ENCODE results near the gene SERPINA3. TPM values are rescaled to one million over a fixed set of nuclear protein-coding genes. Genes with fewer than 3 reads are reported as not detected.

The SERPINA3 gene
- total and polyA plus RNA-seq, 10 of the 15 experiments (the other 5 are each of a cell fraction or from before 2014, with no cell fraction given) = 2.2 TPM; not detected in 9

DNA sequence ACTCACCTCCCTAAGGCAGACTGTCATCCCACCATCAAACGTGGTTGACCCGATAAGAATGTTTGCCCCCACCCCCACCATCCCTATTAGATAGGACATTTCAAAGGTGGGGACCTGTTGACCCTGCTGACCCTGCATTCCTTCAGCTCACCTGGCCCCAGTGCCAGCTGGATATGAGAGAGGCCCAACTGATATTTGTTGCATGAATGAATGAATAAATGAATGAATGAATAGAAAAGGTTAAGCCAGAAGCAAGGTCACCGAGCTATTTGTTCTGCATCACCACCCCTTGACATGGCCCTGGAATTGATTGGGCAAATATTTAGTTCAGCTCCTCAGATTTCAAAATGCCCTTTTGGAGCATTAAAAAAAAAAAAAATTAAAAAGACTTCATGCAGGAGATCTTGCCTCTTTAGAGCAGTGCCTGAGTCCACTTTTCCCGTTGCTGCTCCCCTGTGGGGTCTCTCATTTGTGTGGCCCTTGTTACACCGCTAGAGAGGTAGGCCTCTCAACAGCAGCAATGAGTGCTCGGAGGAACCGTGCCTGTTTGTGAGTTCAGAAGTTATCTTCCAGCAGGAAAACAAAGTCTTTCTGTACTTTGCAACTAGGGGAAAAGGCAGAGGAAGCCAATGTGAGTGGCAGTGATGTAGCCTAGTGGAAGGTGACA, 39.4 kb upstream of the SERPINA3 start:
- DNase-seq (ENCODE audit: low read depth, low spot score) = no peak
- intact Hi-C loops (cut with micrococcal nuclease; ENCODE audit: unreplicated experiment) = no loop called here
- no peak for ATAC-seq
- no peak for FAIRE-seq
- BruUV-seq (replicated peaks) = no TSS peak
- no peak overlapping the region for H3K4me2 ChIP-seq (ENCODE audit: control insufficient read depth, insufficient read depth)
- TF ChIP-seq SP1 (IDR thresholded peaks at IDR 0.05; ENCODE audit: low read depth, low read length) (no peak), TCF7 (IDR thresholded peaks at IDR 0.05; ENCODE audit: borderline replicate concordance) (no peak)
- no peak overlapping the region for H3K4me3 ChIP-seq
- CTCF ChIA-PET = no interaction called here
- H3K36me3 ChIP-seq (ENCODE audit: control insufficient read depth in 2 of 2, insufficient read depth in 2 of 2, low read length in 1 of 2) = no peaks in the 10 kb centered on the region
- in situ Hi-C loops (cut with MboI) = no loop called here
- H3K79me2 ChIP-seq (ENCODE audit: control insufficient read depth, insufficient read depth, low read length) = no peaks in the 10 kb centered on the region
- no peak overlapping the region for H2AFZ ChIP-seq (ENCODE audit: control insufficient read depth, low read depth, low read length)
- no peaks in the 10 kb centered on the region for H3K4me1 ChIP-seq (ENCODE audit: control insufficient read depth, insufficient read depth, low read length)
- no peaks in the 10 kb centered on the region for H3K9me3 ChIP-seq (replicated peaks; ENCODE audit: control insufficient read depth, insufficient read depth, low read length)
- RAD21 ChIA-PET (ENCODE audit: unreplicated experiment) = no interaction called here
- H3K27me3 ChIP-seq (replicated peaks in 1 of 2; ENCODE audit: control insufficient read depth in 2 of 2, insufficient read depth in 2 of 2, low read length in 1 of 2) = no peaks in the 10 kb centered on the region; a peak in 1 of 4 replicates
- no peak overlapping the region for H3K9ac ChIP-seq (ENCODE audit: control insufficient read depth, insufficient read depth, low read length)
- 27% methylated on average over 7 of the region's 7 CpGs for WGBS (ENCODE audit: insufficient coverage, insufficient replicate concordance, low lambda C conversion rate, missing lambda C conversion rate)
- H4K20me1 ChIP-seq (ENCODE audit: control insufficient read depth, insufficient read depth) = no peaks in the 10 kb centered on the region
- SMC1A ChIA-PET (ENCODE audit: uncharacterized antibody, unreplicated experiment) = no interaction called here
- POLR2A ChIA-PET = no interaction called here
- no peak overlapping the region for H3K27ac ChIP-seq (ENCODE audit: control insufficient read depth, insufficient read depth)

DNA sequence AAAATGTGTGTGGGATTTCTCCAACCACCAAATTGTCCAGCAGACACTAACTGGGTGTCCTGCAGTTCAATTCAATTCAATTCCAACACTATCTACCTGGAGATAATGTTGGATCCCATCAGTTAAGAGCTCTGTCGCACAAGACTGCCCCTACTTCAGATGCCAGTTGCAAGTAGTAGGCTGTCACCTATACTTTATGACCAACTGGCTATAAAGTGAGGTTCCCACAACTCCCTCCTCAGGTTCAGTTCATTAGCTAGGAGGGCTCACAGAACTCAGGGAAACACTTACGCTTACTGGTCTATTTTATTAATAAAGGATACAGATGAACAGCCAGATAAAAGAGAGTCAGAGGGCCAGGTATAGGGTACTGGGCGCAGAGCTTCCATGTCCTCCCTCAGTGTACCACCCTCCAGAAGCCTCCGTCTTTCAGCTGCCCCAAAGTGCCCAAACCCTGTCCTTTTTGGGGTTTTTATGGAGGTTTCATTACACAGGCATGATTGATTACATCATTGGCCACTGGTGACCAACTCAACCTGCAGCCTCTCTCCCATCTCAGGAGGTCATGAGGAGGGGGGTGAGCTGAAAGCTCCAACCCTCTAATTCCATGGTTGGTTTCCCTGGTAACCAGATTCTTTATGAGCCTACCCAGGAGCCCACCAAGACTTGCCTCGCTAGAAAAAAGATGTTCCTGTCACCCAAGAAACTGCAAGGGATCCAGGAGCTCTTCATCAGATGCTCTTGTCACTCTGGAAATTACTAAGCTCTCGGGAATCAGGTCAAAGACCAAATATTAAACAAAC, 38.5 kb upstream of the SERPINA3 start:
- FAIRE-seq (no peak), DNase-seq (ENCODE audit: low read depth, low spot score) (no peak), ATAC-seq (no peak)
- no peak overlapping the region for H3K9ac ChIP-seq (ENCODE audit: control insufficient read depth, insufficient read depth, low read length)
- ChIA-PET POLR2A (no interaction called here), RAD21 (ENCODE audit: unreplicated experiment) (no interaction called here), SMC1A (ENCODE audit: uncharacterized antibody, unreplicated experiment) (no interaction called here), CTCF (interaction anchor here (0.6 kb wide), 1 partner anchor 311 kb away, joined by 3 read pairs; no protein-coding TSS in a partner anchor)
- intact Hi-C loops (cut with micrococcal nuclease; ENCODE audit: unreplicated experiment) (no loop called here), in situ Hi-C loops (cut with MboI) (no loop called here)
- H3K4me2 ChIP-seq (ENCODE audit: control insufficient read depth, insufficient read depth) = no peak overlapping the region
- no peaks in the 10 kb centered on the region for H3K79me2 ChIP-seq (ENCODE audit: control insufficient read depth, insufficient read depth, low read length)
- WGBS (ENCODE audit: insufficient coverage, insufficient replicate concordance, low lambda C conversion rate, missing lambda C conversion rate) = 9% methylated on average over 6 of the region's 6 CpGs
- H2AFZ ChIP-seq (ENCODE audit: control insufficient read depth, low read depth, low read length) = no peak overlapping the region
- BruUV-seq (replicated peaks) = no TSS peak
- no peaks in the 10 kb centered on the region for H3K4me1 ChIP-seq (ENCODE audit: control insufficient read depth, insufficient read depth, low read length)
- no peaks in the 10 kb centered on the region for H3K36me3 ChIP-seq (ENCODE audit: control insufficient read depth in 2 of 2, insufficient read depth in 2 of 2, low read length in 1 of 2)
- H3K27me3 ChIP-seq (replicated peaks in 1 of 2; ENCODE audit: control insufficient read depth in 2 of 2, insufficient read depth in 2 of 2, low read length in 1 of 2) = no peaks in the 10 kb centered on the region; a peak in 1 of 4 replicates
- no peaks in the 10 kb centered on the region for H3K9me3 ChIP-seq (replicated peaks; ENCODE audit: control insufficient read depth, insufficient read depth, low read length)
- H3K4me3 ChIP-seq = no peak overlapping the region
- H3K27ac ChIP-seq (ENCODE audit: control insufficient read depth, insufficient read depth) = no peak overlapping the region
- no peaks in the 10 kb centered on the region for H4K20me1 ChIP-seq (ENCODE audit: control insufficient read depth, insufficient read depth)
- TF ChIP-seq, protein P1, sequence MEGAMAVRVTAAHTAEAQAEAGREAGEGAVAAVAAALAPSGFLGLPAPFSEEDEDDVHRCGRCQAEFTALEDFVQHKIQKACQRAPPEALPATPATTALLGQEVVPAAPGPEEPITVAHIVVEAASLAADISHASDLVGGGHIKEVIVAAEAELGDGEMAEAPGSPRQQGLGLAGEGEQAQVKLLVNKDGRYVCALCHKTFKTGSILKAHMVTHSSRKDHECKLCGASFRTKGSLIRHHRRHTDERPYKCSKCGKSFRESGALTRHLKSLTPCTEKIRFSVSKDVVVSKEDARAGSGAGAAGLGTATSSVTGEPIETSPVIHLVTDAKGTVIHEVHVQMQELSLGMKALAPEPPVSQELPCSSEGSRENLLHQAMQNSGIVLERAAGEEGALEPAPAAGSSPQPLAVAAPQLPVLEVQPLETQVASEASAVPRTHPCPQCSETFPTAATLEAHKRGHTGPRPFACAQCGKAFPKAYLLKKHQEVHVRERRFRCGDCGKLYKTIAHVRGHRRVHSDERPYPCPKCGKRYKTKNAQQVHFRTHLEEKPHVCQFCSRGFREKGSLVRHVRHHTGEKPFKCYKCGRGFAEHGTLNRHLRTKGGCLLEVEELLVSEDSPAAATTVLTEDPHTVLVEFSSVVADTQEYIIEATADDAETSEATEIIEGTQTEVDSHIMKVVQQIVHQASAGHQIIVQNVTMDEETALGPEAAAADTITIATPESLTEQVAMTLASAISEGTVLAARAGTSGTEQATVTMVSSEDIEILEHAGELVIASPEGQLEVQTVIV (IDR thresholded peaks at IDR 0.05; ENCODE audit: borderline replicate concordance, partially characterized antibody) = no peak
- no peak for TF ChIP-seq ZBED1 (IDR thresholded peaks at IDR 0.05; ENCODE audit: borderline replicate concordance)

Data from GM12878 (cell line).